Measurements from ENCODE around the gene BOC. TPM values are rescaled to one million over a fixed set of nuclear protein-coding genes. Genes with fewer than 3 reads are reported as not detected.

BOC gene
- total and polyA plus RNA-seq, 2 of the 13 experiments (the other 11 are each of a cell fraction or from before 2014, with no cell fraction given), result 0.04 TPM; not detected in 1

- ChIA-PET POLR2A (no interaction called here), CTCF (ENCODE audit: low intra/inter-chr PET ratio, low total read pairs) (no interaction called here)
- H3K9ac ChIP-seq (ENCODE audit: insufficient read depth, low read depth, low read length), result no peak overlapping the region
- H3K4me1 ChIP-seq (ENCODE audit: insufficient read depth, low read length), result peaks cover 21% of the 10 kb centered on the region
- H3K36me3 ChIP-seq (replicated peaks in 1 of 2; ENCODE audit: control insufficient read depth in 1 of 2, insufficient read depth in 2 of 2, low read length in 2 of 2), result no peaks in the 10 kb centered on the region
- H3K4me3 ChIP-seq (replicated peaks in 1 of 3; ENCODE audit: insufficient read depth in 1 of 3, low read depth in 2 of 3, low read length in 3 of 3), result no peak overlapping the region
- FAIRE-seq (no peak), ATAC-seq (no peak), DNase-seq (ENCODE audit: low spot score) (no peak)
- H3K79me2 ChIP-seq (ENCODE audit: insufficient read depth, low read length), result no peaks in the 10 kb centered on the region
- H3K27me3 ChIP-seq (ENCODE audit: control insufficient read depth in 1 of 2, insufficient read depth in 2 of 2, low read length in 2 of 2), result peaks cover 11 to 69% of the 10 kb centered on the region in 2 experiments
- no peak overlapping the region for H3K4me2 ChIP-seq (ENCODE audit: low read depth, low read length)
- no peak overlapping the region for H3K27ac ChIP-seq (ENCODE audit: extremely low read length, insufficient read depth, low read length)
- H4K20me1 ChIP-seq (ENCODE audit: insufficient read depth, low read length), result no peaks in the 10 kb centered on the region
- no peaks in the 10 kb centered on the region for H3K9me3 ChIP-seq (ENCODE audit: low read length)
- BruUV-seq (replicated peaks), result no TSS peak
- 6% methylated on average over 2 of the region's 2 CpGs for WGBS (ENCODE audit: low lambda C conversion rate)
- TF ChIP-seq ARNT (IDR thresholded peaks at IDR 0.05) (no peak), SRSF9 (IDR thresholded peaks at IDR 0.05; ENCODE audit: borderline replicate concordance, insufficient read depth, low read depth, low read length, poor library complexity, severe bottlenecking) (no peak), ZNF549 (CRISPR knock-in tag; IDR thresholded peaks at IDR 0.05) (no peak), RFXANK (CRISPR knock-in tag; IDR thresholded peaks at IDR 0.05) (no peak), ZNF616 (CRISPR knock-in tag; IDR thresholded peaks at IDR 0.05; ENCODE audit: low read depth) (no peak), ZNF841 (CRISPR knock-in tag; IDR thresholded peaks at IDR 0.05; ENCODE audit: borderline replicate concordance) (no peak), NR3C1 (CRISPR knock-in tag; IDR thresholded peaks at IDR 0.05) (no peak), ZNF570 (CRISPR knock-in tag; IDR thresholded peaks at IDR 0.05; ENCODE audit: borderline replicate concordance) (no peak), CREB1 (IDR thresholded peaks at IDR 0.05) (no peak), CREB1 (CRISPR knock-in tag; IDR thresholded peaks at IDR 0.05) (no peak), ZNF441 (CRISPR knock-in tag; IDR thresholded peaks at IDR 0.05; ENCODE audit: borderline replicate concordance) (no peak), ZSCAN20 (CRISPR knock-in tag; IDR thresholded peaks at IDR 0.05; ENCODE audit: borderline replicate concordance) (no peak)
- in situ Hi-C loops (cut with HindIII; ENCODE audit: extremely low pct_ligation_motif_present, low pct_unique_long_range_greater_than_20kb), result no loop called here
- intact Hi-C loops (cut with micrococcal nuclease; ENCODE audit: unreplicated experiment), result no loop called here
- H2AFZ ChIP-seq (ENCODE audit: low read length), result no peak overlapping the region
Measured at GRCh38 chr3:113214917-113215595, 3.7 kb downstream of the BOC start.

Data from HepG2 (cell line).